Glutamatergic neuron (in vitro differentiated cells): ENCODE measurements around the gene STH. TPM values are rescaled to one million over a fixed set of nuclear protein-coding genes. Genes with fewer than 3 reads are reported as not detected.

Source experiments
- DNase-seq: peaks from one replicate; pipeline ENCODE4 v3.0.0; 2022
- H3K27ac Mint-ChIP-seq: one replicate; pipeline ENCODE4 v1.8.0; 2020; ENCODE audit warnings: mild to moderate bottlenecking, mixed read lengths, inconsistent platforms; ENCODE audit not compliant: unreplicated experiment
- H3K27me3 Mint-ChIP-seq: one replicate; pipeline ENCODE4 v1.8.0; 2020; ENCODE audit warnings: mild to moderate bottlenecking, moderate library complexity, mixed read lengths, inconsistent platforms; ENCODE audit not compliant: unreplicated experiment
- H3K36me3 Mint-ChIP-seq: one replicate; pipeline ENCODE4 v1.8.0; 2020; ENCODE audit warnings: mild to moderate bottlenecking, mixed read lengths, inconsistent platforms; ENCODE audit not compliant: unreplicated experiment
- H3K4me1 Mint-ChIP-seq: one replicate; pipeline ENCODE4 v1.8.0; 2020; ENCODE audit warnings: mild to moderate bottlenecking, low read depth, mixed read lengths, inconsistent platforms; ENCODE audit not compliant: unreplicated experiment
- H3K4me3 Mint-ChIP-seq: one replicate; pipeline ENCODE4 v1.8.0; 2020; ENCODE audit warnings: mild to moderate bottlenecking, mixed read lengths, inconsistent platforms; ENCODE audit not compliant: unreplicated experiment
- H3K9me3 Mint-ChIP-seq: one replicate; pipeline ENCODE4 v1.8.0; 2020; ENCODE audit warnings: mild to moderate bottlenecking, moderate library complexity, mixed read lengths, inconsistent platforms; ENCODE audit not compliant: unreplicated experiment
- CTCF ChIP-seq: fragments of 200-600 bp; sonication (generic); IDR thresholded peaks from one replicate; pipeline ENCODE4 v1.5.0; 2021; ENCODE audit not compliant: partially characterized antibody, unreplicated experiment
- total RNA-seq: library from RNA; stranded (reverse); fragmentation: NEBNext Ultra II Directional; extraction: Animal tissue kit (Norgen Biotek cat#: 25700); gene quantifications from one replicate; pipeline ENCODE4 v1.2.1, GENCODE V29; 2021; ENCODE audit not compliant: unreplicated experiment

Gene STH
- total RNA-seq, 1 donor from 2014 or later, result 4.1 TPM

GRCh38 chr17:45958307-45958706 lies 40.7 kb upstream of the STH start:
- DNase-seq, result no peak
- no peak for TF ChIP-seq CTCF
- Mint-ChIP-seq H3K36me3 (no peaks in the 10 kb centered on the region), H3K9me3 (peaks cover 8% of the 10 kb centered on the region), H3K4me3 (no peak overlapping the region), H3K4me1 (no peaks in the 10 kb centered on the region), H3K27ac (no peak overlapping the region), H3K27me3 (no peaks in the 10 kb centered on the region)

GRCh38 chr17:45958994-45959665 lies 39.9 kb upstream of the STH start:
- Mint-ChIP-seq H3K27ac (no peak overlapping the region), H3K9me3 (peaks cover 8% of the 10 kb centered on the region), H3K4me3 (no peak overlapping the region), H3K36me3 (no peaks in the 10 kb centered on the region), H3K4me1 (no peaks in the 10 kb centered on the region), H3K27me3 (no peaks in the 10 kb centered on the region)
- no peak for DNase-seq
- no peak for TF ChIP-seq CTCF

GRCh38 chr17:45960311-45960710 lies 38.7 kb upstream of the STH start:
- no peak for DNase-seq
- no peak for TF ChIP-seq CTCF
- no peaks in the 10 kb centered on the region for H3K36me3 Mint-ChIP-seq
- H3K9me3 Mint-ChIP-seq, result peaks cover 8% of the 10 kb centered on the region
- no peaks in the 10 kb centered on the region for H3K4me1 Mint-ChIP-seq
- no peak overlapping the region for H3K27ac Mint-ChIP-seq
- H3K27me3 Mint-ChIP-seq, result no peaks in the 10 kb centered on the region
- no peak overlapping the region for H3K4me3 Mint-ChIP-seq

GRCh38 chr17:45961206-45961605 lies 37.8 kb upstream of the STH start:
- Mint-ChIP-seq H3K36me3 (no peaks in the 10 kb centered on the region), H3K4me3 (no peak overlapping the region), H3K4me1 (no peaks in the 10 kb centered on the region), H3K27ac (no peak overlapping the region), H3K9me3 (peaks cover 6% of the 10 kb centered on the region), H3K27me3 (no peaks in the 10 kb centered on the region)
- DNase-seq, result no peak
- no peak for TF ChIP-seq CTCF

- no peak overlapping the region for H3K27ac Mint-ChIP-seq
- no peak for TF ChIP-seq CTCF
- H3K4me3 Mint-ChIP-seq, result no peak overlapping the region
- no peaks in the 10 kb centered on the region for H3K36me3 Mint-ChIP-seq
- peaks cover 5% of the 10 kb centered on the region for H3K9me3 Mint-ChIP-seq
- no peaks in the 10 kb centered on the region for H3K4me1 Mint-ChIP-seq
- no peaks in the 10 kb centered on the region for H3K27me3 Mint-ChIP-seq
- DNase-seq, result no peak
Observed at GRCh38 chr17:45962221-45962972, 36.7 kb upstream of the STH start.
